OCI-LY7 (cell line): ENCODE data around the gene GPRC5A. TPM values are rescaled to one million over a fixed set of nuclear protein-coding genes. Genes with fewer than 3 reads are reported as not detected.

Source experiments
- BruUV-seq: library from RNA; stranded (reverse); fragments of 400-500 nt; replicated peaks from 2 replicates; lab custom pipeline; 2021; lab: Mats Ljungman, UMichigan
- CTCF ChIA-PET: fragments of 300-600 bp; sonication (Branson Sonifier 250); formaldehyde crosslinking; loops from one replicate; lab custom pipeline; 2022; ENCODE audit warnings: antibody characterized with exemption; ENCODE audit not compliant: unreplicated experiment; lab: Charles Lee
- POLR2A ChIA-PET: fragments of 300-600 bp; sonication (Branson Sonifier 250); formaldehyde crosslinking; loops from one replicate; lab custom pipeline; 2022; ENCODE audit warnings: antibody characterized with exemption; lab: Charles Lee
- DNase-seq: peaks from one replicate; pipeline ENCODE4 v3.0.0-alpha.2; 2015; ENCODE audit warnings: low spot score
- H2AFZ ChIP-seq: fragments of 200-600 bp; sonication (generic), shearing (Covaris generic); 2 replicates; pipeline ENCODE4 v1.6.1; 2014; ENCODE audit warnings: mild to moderate bottlenecking, antibody characterized with exemption, low read length, moderate library complexity
- H3K27ac ChIP-seq: fragments of 200-600 bp; sonication (generic); 2 replicates; pipeline ENCODE4 v1.5.1; 2014; ENCODE audit warnings: mixed run types, low read depth, mild to moderate bottlenecking, moderate library complexity, low read length, inconsistent platforms; ENCODE audit not compliant: poor library complexity, severe bottlenecking
- H3K36me3 ChIP-seq: fragments of 200-600 bp; sonication (generic); 2 replicates; pipeline ENCODE4 v1.6.1; 2014; ENCODE audit warnings: mild to moderate bottlenecking, antibody characterized with exemption, low read length, moderate library complexity, mixed read lengths; ENCODE audit not compliant: insufficient read depth
- H3K4me1 ChIP-seq: fragments of 200-600 bp; sonication (generic); 2 replicates; pipeline ENCODE4 v1.5.1; 2014; ENCODE audit warnings: mild to moderate bottlenecking, low read length; ENCODE audit not compliant: insufficient read depth, poor library complexity, severe bottlenecking
- H3K4me2 ChIP-seq: fragments of 200-600 bp; sonication (generic); 2 replicates; pipeline ENCODE4 v1.6.1; 2014; ENCODE audit warnings: mild to moderate bottlenecking, low read length
- H3K4me3 ChIP-seq: fragments of 200-600 bp; sonication (generic); 2 replicates; pipeline ENCODE4 v1.5.1; 2014; ENCODE audit warnings: mild to moderate bottlenecking, low read depth, low read length; ENCODE audit not compliant: poor library complexity, severe bottlenecking
- H3K79me2 ChIP-seq: fragments of 200-600 bp; sonication (generic); 2 replicates; pipeline ENCODE4 v1.6.1; 2016; ENCODE audit warnings: low read depth, mild to moderate bottlenecking, low read length, moderate library complexity, mixed read lengths; ENCODE audit not compliant: insufficient read depth
- H3K9me2 ChIP-seq: fragments of 200-600 bp; sonication (generic); 2 replicates; pipeline ENCODE4 v1.6.1; 2016; ENCODE audit warnings: mild to moderate bottlenecking, low read length, mixed read lengths; ENCODE audit not compliant: insufficient read depth
- H3K9me3 ChIP-seq: fragments of 200-600 bp; sonication (generic); 2 replicates; pipeline ENCODE4 v1.6.1; 2014; ENCODE audit warnings: mild to moderate bottlenecking, mixed run types, low read length, mixed read lengths
- H4K20me1 ChIP-seq: fragments of 200-600 bp; sonication (generic); 2 replicates; pipeline ENCODE4 v1.6.1; 2014; ENCODE audit warnings: mild to moderate bottlenecking, antibody characterized with exemption, low read length, moderate library complexity, mixed read lengths; ENCODE audit not compliant: insufficient read depth
- CTCF ChIP-seq: fragments of 200-600 bp; sonication (generic); conservative IDR thresholded peaks from 2 replicates; pipeline ENCODE4 v1.5.1; 2014; ENCODE audit warnings: mild to moderate bottlenecking, antibody characterized with exemption, low read length, moderate library complexity, mixed read lengths
- EZH2phosphoT487 ChIP-seq: fragments of 200-600 bp; sonication (generic); IDR thresholded peaks from 2 replicates; pipeline ENCODE4 v1.6.1; 2018; ENCODE audit warnings: low read depth, borderline replicate concordance, mild to moderate bottlenecking, mixed run types, antibody characterized with exemption, low read length, moderate library complexity, mixed read lengths
- intact Hi-C: fragments of 100-400 bp; cut with micrococcal nuclease; formaldehyde crosslinking; loops from one replicate; pipeline ENCODE4 v1.10.0; 2022; ENCODE audit not compliant: unreplicated experiment
- total RNA-seq, 2 experiments: library from RNA; depleted of rRNA in 1 of 2; stranded (reverse); fragments of >200 nt in 1 of 2; shearing (Covaris generic) in 1 of 2; gene quantifications; 2 replicates each; pipeline ENCODE4 v1.2.3, GENCODE V29; 2014 to 2022

GPRC5A gene
- total RNA-seq, 2 experiments from 2014 or later, result 0.25 TPM; not detected in 1

- Histone ChIP-seq H3K36me3 (no peaks in the 10 kb centered on the region), H4K20me1 (no peaks in the 10 kb centered on the region), H3K4me2 (no peak overlapping the region), H3K79me2 (no peaks in the 10 kb centered on the region), H3K9me2 (no peaks in the 10 kb centered on the region), H3K27ac (no peak overlapping the region), H3K4me3 (no peak overlapping the region), H3K4me1 (no peaks in the 10 kb centered on the region), H2AFZ (no peak overlapping the region), H3K9me3 (no peaks in the 10 kb centered on the region)
- no peak for DNase-seq
- ChIA-PET CTCF (no interaction called here), POLR2A (no interaction called here)
- TF ChIP-seq CTCF, result no peak
- TF ChIP-seq EZH2phosphoT487, result no peak
- intact Hi-C loops, result no loop called here
- BruUV-seq, result no TSS peak
These were observed 56.5 kb downstream of the GPRC5A start for GRCh38 chr12:12947902-12948301.

DNA sequence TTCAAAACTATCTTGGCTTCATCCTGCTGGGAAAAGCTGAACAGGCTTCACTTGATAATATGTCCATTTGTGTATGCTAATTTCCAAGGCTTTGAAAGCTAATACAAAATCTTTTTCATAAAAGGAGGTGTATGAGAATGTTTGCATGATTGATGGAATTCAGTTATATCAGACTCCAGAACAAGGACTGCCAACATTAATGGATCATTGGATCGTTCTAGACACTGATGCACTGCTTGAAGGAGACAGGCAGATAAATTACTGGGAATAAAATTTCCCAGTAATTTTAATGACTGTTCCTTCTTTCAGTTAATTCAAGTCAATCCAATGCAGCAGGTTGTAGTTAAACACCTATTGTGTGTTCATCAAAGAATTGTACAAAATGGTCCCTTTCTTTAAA, 60.1 kb downstream of the GPRC5A start:
- no peaks in the 10 kb centered on the region for H3K9me2 ChIP-seq
- POLR2A ChIA-PET, result no interaction called here
- no TSS peak for BruUV-seq
- CTCF ChIA-PET, result no interaction called here
- no peak overlapping the region for H3K27ac ChIP-seq
- no peaks in the 10 kb centered on the region for H3K36me3 ChIP-seq
- no peak for TF ChIP-seq EZH2phosphoT487
- H3K4me2 ChIP-seq, result no peak overlapping the region
- no peaks in the 10 kb centered on the region for H3K79me2 ChIP-seq
- no peak for DNase-seq
- H2AFZ ChIP-seq, result no peak overlapping the region
- H3K4me1 ChIP-seq, result no peaks in the 10 kb centered on the region
- intact Hi-C loops, result no loop called here
- no peaks in the 10 kb centered on the region for H4K20me1 ChIP-seq
- no peak overlapping the region for H3K4me3 ChIP-seq
- no peaks in the 10 kb centered on the region for H3K9me3 ChIP-seq

GRCh38 chr12:12952036-12952435, 60.7 kb downstream of the GPRC5A start, which contains the start of gene GPRC5D:
Gene GPRC5D (minus strand): TSS chr12:12952170. CDS start chr12:12950384, 1,786 bp downstream.
- H2AFZ ChIP-seq, result no peak within 1 kb of the TSS

More at GRCh38 chr12:12952036-12952435, 60.7 kb downstream of the GPRC5A start, which contains the start of gene GPRC5D:
- no TSS peak for BruUV-seq
- H3K9me2 ChIP-seq, result no peaks in the 10 kb centered on the region
- TF ChIP-seq EZH2phosphoT487, result no peak
- TF ChIP-seq CTCF, result no peak
- H3K79me2 ChIP-seq, result no peaks in the 10 kb centered on the region
- CTCF ChIA-PET, result no interaction called here
- H3K4me3 ChIP-seq, result no peak within 1 kb of the TSS
- no peaks in the 10 kb centered on the region for H3K9me3 ChIP-seq
- H3K36me3 ChIP-seq, result no peaks in the 10 kb centered on the region
- no peak for DNase-seq
- H3K27ac ChIP-seq, result no peak within 1 kb of the TSS
- no peak within 1 kb of the TSS for H3K4me2 ChIP-seq
- no peaks in the 10 kb centered on the region for H3K4me1 ChIP-seq
- H4K20me1 ChIP-seq, result no peaks in the 10 kb centered on the region
- POLR2A ChIA-PET, result no interaction called here
- intact Hi-C loops, result no loop called here
